ENCODE results near the gene NTRK2. TPM values are rescaled to one million over a fixed set of nuclear protein-coding genes. Genes with fewer than 3 reads are reported as not detected.

Gene NTRK2
- total RNA-seq, 4 donors from 2014 or later = 2.9 to 15.9 (median 8.4) TPM

DNA sequence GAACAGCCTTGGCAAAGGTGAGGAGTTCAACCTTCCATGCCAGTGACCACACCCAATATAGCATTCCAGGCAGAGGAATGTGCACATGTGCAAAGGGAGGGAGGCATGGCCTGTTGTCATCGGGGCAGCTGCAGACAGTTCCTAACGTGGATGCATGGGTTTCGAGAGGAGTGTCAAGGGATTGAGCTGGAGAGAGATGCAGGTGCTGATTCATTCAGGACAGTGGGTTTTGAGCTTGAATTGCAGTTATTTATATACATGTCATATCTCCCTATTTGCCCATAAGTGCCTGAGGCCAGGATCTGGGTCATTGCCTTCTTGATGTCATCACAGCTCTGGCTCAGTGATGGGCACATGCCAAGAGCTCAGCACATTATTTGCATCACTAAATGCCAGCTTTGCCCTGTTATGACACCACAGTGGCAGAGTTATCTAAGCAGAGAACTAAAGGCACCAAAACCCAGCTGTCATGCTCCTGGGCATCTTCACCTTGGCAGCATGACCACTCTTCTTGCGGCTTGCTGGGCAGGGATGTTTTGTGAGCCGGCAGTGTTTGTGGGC, 278.0 kb downstream of the NTRK2 start:
- WGBS, 2 donors = 22 to 69% methylated on average over 5 of the region's 5 CpGs
- intact Hi-C loops (cut with DNase I) = no loop called here
- Histone ChIP-seq H3K4me1 (peaks cover 2 to 30% (median 6%) of the 10 kb centered on the region in 3 donors), H3K27ac (no peak overlapping the region), H3K4me3 (no peak overlapping the region), H3K27me3 (no peaks in the 10 kb centered on the region), H3K9me3 (no peaks in the 10 kb centered on the region), H3K36me3 (no peaks in the 10 kb centered on the region)
- no peak for DNase-seq
- TF ChIP-seq POLR2A (IDR thresholded peaks at IDR 0.05) = no peak
- TF ChIP-seq, protein P1, sequence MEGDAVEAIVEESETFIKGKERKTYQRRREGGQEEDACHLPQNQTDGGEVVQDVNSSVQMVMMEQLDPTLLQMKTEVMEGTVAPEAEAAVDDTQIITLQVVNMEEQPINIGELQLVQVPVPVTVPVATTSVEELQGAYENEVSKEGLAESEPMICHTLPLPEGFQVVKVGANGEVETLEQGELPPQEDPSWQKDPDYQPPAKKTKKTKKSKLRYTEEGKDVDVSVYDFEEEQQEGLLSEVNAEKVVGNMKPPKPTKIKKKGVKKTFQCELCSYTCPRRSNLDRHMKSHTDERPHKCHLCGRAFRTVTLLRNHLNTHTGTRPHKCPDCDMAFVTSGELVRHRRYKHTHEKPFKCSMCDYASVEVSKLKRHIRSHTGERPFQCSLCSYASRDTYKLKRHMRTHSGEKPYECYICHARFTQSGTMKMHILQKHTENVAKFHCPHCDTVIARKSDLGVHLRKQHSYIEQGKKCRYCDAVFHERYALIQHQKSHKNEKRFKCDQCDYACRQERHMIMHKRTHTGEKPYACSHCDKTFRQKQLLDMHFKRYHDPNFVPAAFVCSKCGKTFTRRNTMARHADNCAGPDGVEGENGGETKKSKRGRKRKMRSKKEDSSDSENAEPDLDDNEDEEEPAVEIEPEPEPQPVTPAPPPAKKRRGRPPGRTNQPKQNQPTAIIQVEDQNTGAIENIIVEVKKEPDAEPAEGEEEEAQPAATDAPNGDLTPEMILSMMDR (IDR thresholded peaks at IDR 0.05) = no peak

DNA sequence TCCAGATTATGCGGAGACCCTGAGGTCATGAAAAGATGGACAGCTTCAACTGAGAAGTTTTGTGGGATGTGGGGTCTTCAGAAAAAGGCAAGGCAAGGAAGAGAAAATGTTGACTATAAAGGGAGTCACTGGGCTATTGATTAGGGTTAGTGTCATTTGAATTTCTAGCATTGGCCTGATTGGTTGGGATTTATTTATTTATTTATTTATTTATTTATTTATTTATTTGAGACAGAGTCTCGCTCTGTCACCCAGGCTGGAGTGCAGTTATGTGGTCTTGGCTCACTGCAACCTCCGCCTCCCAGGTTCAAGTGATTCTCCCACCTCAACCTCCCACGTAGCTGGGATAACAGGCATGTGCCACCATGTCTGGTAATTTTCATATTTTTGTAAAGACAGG, 279.7 kb downstream of the NTRK2 start:
- H3K9me3 ChIP-seq = no peaks in the 10 kb centered on the region
- TF ChIP-seq POLR2A (IDR thresholded peaks at IDR 0.05) = no peak
- TF ChIP-seq, protein P1 (IDR thresholded peaks at IDR 0.05) = no peak
- no peaks in the 10 kb centered on the region for H3K36me3 ChIP-seq
- intact Hi-C loops (cut with DNase I) = no loop called here
- no peaks in the 10 kb centered on the region for H3K27me3 ChIP-seq
- DNase-seq = no peak
- H3K4me1 ChIP-seq = peaks cover 6 to 46% (median 13%) of the 10 kb centered on the region in 3 donors
- 89 to 93% methylated on average over 4 of the region's 4 CpGs for WGBS, 2 donors
- no peak overlapping the region for H3K4me3 ChIP-seq
- H3K27ac ChIP-seq = no peak overlapping the region

- H3K4me3 ChIP-seq = no peak overlapping the region
Observed at GRCh38 chr9:84949971-84950370, 280.4 kb downstream of the NTRK2 start.

DNA sequence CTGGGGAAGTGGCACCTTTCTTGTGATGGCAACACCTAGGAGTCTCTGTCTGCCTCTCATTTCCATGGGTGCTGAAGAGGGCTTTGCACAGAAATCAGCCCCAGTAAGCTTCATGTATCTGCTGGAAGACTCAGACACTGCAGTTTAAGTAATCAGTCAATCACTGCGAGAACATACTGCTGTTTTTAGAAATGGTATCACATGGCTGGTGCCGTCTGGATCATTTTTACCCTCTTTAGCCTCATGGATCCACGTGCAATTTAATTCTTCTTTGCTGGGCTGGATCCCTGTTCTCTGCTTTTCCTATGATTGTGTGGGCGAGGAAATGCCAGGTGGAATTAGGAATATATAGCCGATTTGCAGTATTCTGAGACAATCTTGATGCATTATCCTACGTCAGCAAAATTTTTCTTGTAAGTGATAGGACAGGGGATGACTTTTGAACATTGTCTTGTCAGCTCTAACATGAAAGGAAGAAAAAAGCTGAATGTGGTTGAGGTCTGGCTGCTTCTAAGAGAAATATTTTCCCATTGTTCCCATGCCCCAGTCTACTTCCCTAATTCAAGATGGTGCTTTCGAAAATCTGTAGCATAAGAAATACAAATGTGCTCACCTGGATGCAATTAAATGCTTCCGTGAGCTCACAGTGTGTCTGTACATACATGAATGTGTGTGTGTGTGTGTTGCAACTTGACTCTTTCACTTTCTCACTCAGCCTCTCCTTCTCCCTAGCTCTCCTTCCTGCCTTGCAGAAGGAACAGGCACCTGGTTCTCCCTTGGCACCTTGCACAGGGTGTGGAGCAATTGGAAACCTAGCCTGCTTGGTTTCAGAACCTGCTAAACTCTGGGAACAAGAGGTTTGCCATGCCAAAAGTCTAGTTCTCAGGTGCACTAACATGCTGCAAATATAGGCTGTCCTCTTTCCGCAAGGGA, 281.6 kb downstream of the NTRK2 start:
- DNase-seq = no peak
- no peaks in the 10 kb centered on the region for H3K27me3 ChIP-seq
- TF ChIP-seq, protein P1 (IDR thresholded peaks at IDR 0.05) = no peak
- no peak for TF ChIP-seq POLR2A (IDR thresholded peaks at IDR 0.05)
- intact Hi-C loops (cut with DNase I) = loop anchor here (10.0 kb wide), 1 partner anchor 256 kb away; no protein-coding TSS in a partner anchor
- peaks cover 6 to 46% (median 13%) of the 10 kb centered on the region in 3 donors for H3K4me1 ChIP-seq
- H3K4me3 ChIP-seq = no peak overlapping the region
- WGBS, 2 donors = 72 to 74% methylated on average over 8 to 9 of the region's 9 CpGs
- H3K36me3 ChIP-seq = no peaks in the 10 kb centered on the region
- H3K27ac ChIP-seq = no peak overlapping the region
- no peaks in the 10 kb centered on the region for H3K9me3 ChIP-seq

More at GRCh38 chr9:84949971-84950370, 280.4 kb downstream of the NTRK2 start:
- Histone ChIP-seq H3K27ac (no peak overlapping the region), H3K27me3 (no peaks in the 10 kb centered on the region), H3K36me3 (no peaks in the 10 kb centered on the region), H3K4me1 (peaks cover 6 to 46% (median 13%) of the 10 kb centered on the region in 3 donors), H3K9me3 (no peaks in the 10 kb centered on the region)
- intact Hi-C loops (cut with DNase I) = loop anchor here (10.0 kb wide), 1 partner anchor 255 kb away; no protein-coding TSS in a partner anchor
- TF ChIP-seq, protein P1 (IDR thresholded peaks at IDR 0.05) = no peak
- TF ChIP-seq POLR2A (IDR thresholded peaks at IDR 0.05) = no peak
- WGBS, 2 donors = 89 to 93% methylated on average over 5 of the region's 5 CpGs
- no peak for DNase-seq
